ACC112 (cell line): ENCODE results near the gene SLC22A31.

ENCODE experiments used
- H2AFZ ChIP-seq: fragments of 200-600 bp; sonication (generic); one replicate; pipeline ENCODE4 v1.6.0; 2017; ENCODE audit warnings: antibody characterized with exemption, low read length; ENCODE audit not compliant: unreplicated experiment
- H3K27ac ChIP-seq: fragments of 200-600 bp; sonication (generic); 2 replicates; pipeline ENCODE4 v1.5.1; 2014; ENCODE audit warnings: low read depth, mild to moderate bottlenecking, antibody characterized with exemption, low read length, moderate library complexity
- H3K27me3 ChIP-seq: fragments of 200-600 bp; sonication (generic); 2 replicates; pipeline ENCODE4 v1.6.1; 2014; ENCODE audit warnings: mild to moderate bottlenecking, antibody characterized with exemption, low read length, moderate library complexity, mixed read lengths; ENCODE audit not compliant: insufficient read depth
- H3K36me3 ChIP-seq: fragments of 200-600 bp; sonication (generic); 2 replicates; pipeline ENCODE4 v1.6.1; 2016; ENCODE audit warnings: mild to moderate bottlenecking, antibody characterized with exemption, low read length, moderate library complexity, mixed read lengths; ENCODE audit not compliant: insufficient read depth
- H3K4me1 ChIP-seq: fragments of 200-600 bp; sonication (generic); one replicate; pipeline ENCODE4 v1.6.1; 2016; ENCODE audit warnings: low read length, mixed read lengths; ENCODE audit not compliant: insufficient read depth, unreplicated experiment, control insufficient read depth
- H3K4me3 ChIP-seq: fragments of 200-600 bp; sonication (generic); 2 replicates; pipeline ENCODE4 v1.5.1; 2014; ENCODE audit warnings: mild to moderate bottlenecking, low read depth, low read length
- H3K79me2 ChIP-seq: fragments of 200-600 bp; sonication (generic); one replicate; pipeline ENCODE4 v1.6.0; 2016; ENCODE audit warnings: low read length; ENCODE audit not compliant: control insufficient read depth, unreplicated experiment, insufficient read depth

SLC22A31 gene

GRCh38 chr16:89176147-89176690 lies 24.1 kb downstream of the SLC22A31 start:
- H3K27me3 ChIP-seq, result no peaks in the 10 kb centered on the region
- no peaks in the 10 kb centered on the region for H3K79me2 ChIP-seq
- no peaks in the 10 kb centered on the region for H3K4me1 ChIP-seq
- H3K4me3 ChIP-seq, result no peak overlapping the region
- H3K36me3 ChIP-seq, result no peaks in the 10 kb centered on the region
- no peak overlapping the region for H3K27ac ChIP-seq
- no peak overlapping the region for H2AFZ ChIP-seq

- Histone ChIP-seq H3K4me3 (no peak overlapping the region), H3K27ac (no peak overlapping the region), H3K79me2 (no peaks in the 10 kb centered on the region), H3K27me3 (peaks cover 6% of the 10 kb centered on the region), H3K4me1 (no peaks in the 10 kb centered on the region), H3K36me3 (no peaks in the 10 kb centered on the region), H2AFZ (no peak overlapping the region)
These were observed 24.8 kb downstream of the SLC22A31 start for GRCh38 chr16:89175280-89176146.

GRCh38 chr16:89174877-89175276 lies 25.5 kb downstream of the SLC22A31 start:
- H3K4me1 ChIP-seq, result no peaks in the 10 kb centered on the region
- peaks cover 12% of the 10 kb centered on the region for H3K27me3 ChIP-seq
- H3K27ac ChIP-seq, result no peak overlapping the region
- H2AFZ ChIP-seq, result no peak overlapping the region
- no peaks in the 10 kb centered on the region for H3K36me3 ChIP-seq
- no peak overlapping the region for H3K4me3 ChIP-seq
- no peaks in the 10 kb centered on the region for H3K79me2 ChIP-seq

- H3K27me3 ChIP-seq, result peaks cover 15% of the 10 kb centered on the region
- no peak overlapping the region for H2AFZ ChIP-seq
- H3K27ac ChIP-seq, result no peak overlapping the region
- no peaks in the 10 kb centered on the region for H3K79me2 ChIP-seq
- H3K4me3 ChIP-seq, result no peak overlapping the region
- no peaks in the 10 kb centered on the region for H3K36me3 ChIP-seq
- no peaks in the 10 kb centered on the region for H3K4me1 ChIP-seq
These were observed 26.1 kb downstream of the SLC22A31 start for GRCh38 chr16:89174055-89174827.

- H3K27me3 ChIP-seq, result peaks cover 15% of the 10 kb centered on the region
- no peaks in the 10 kb centered on the region for H3K36me3 ChIP-seq
- H3K27ac ChIP-seq, result no peak overlapping the region
- H3K4me1 ChIP-seq, result no peaks in the 10 kb centered on the region
- no peak overlapping the region for H3K4me3 ChIP-seq
- no peaks in the 10 kb centered on the region for H3K79me2 ChIP-seq
- H2AFZ ChIP-seq, result no peak overlapping the region
These were observed 27.0 kb downstream of the SLC22A31 start for GRCh38 chr16:89173174-89173921.

- Histone ChIP-seq H3K27ac (no peak overlapping the region), H3K36me3 (no peaks in the 10 kb centered on the region), H3K4me1 (no peaks in the 10 kb centered on the region), H3K27me3 (peaks cover 15% of the 10 kb centered on the region), H2AFZ (no peak overlapping the region), H3K79me2 (no peaks in the 10 kb centered on the region), H3K4me3 (no peak overlapping the region)
These were observed 27.7 kb downstream of the SLC22A31 start for GRCh38 chr16:89172528-89173173.

GRCh38 chr16:89172171-89172527 lies 28.2 kb downstream of the SLC22A31 start:
- H2AFZ ChIP-seq, result no peak overlapping the region
- no peaks in the 10 kb centered on the region for H3K79me2 ChIP-seq
- H3K27me3 ChIP-seq, result peaks cover 15% of the 10 kb centered on the region
- no peaks in the 10 kb centered on the region for H3K36me3 ChIP-seq
- no peak overlapping the region for H3K27ac ChIP-seq
- H3K4me3 ChIP-seq, result no peak overlapping the region
- H3K4me1 ChIP-seq, result peaks cover 2% of the 10 kb centered on the region

- Histone ChIP-seq H3K27me3 (peaks cover 15% of the 10 kb centered on the region), H3K4me1 (peaks cover 9% of the 10 kb centered on the region), H3K79me2 (no peaks in the 10 kb centered on the region), H3K27ac (no peak within 1 kb of the TSS), H2AFZ (no peak within 1 kb of the TSS), H3K4me3 (peak within 1 kb of the TSS; percentile 5; the same call in 1 of the 2 replicates), H3K36me3 (no peaks in the 10 kb centered on the region)
These were observed 28.8 kb downstream of the SLC22A31 start, which contains the start of gene CDH15 for GRCh38 chr16:89171216-89172170. TSS of gene CDH15 (plus strand) at chr16:89171748. CDS start at chr16:89171832, 84 bp downstream.

- Histone ChIP-seq H3K27me3 (peaks cover 15% of the 10 kb centered on the region), H3K79me2 (no peaks in the 10 kb centered on the region), H3K36me3 (no peaks in the 10 kb centered on the region), H3K4me3 (no peak overlapping the region), H3K4me1 (peaks cover 9% of the 10 kb centered on the region), H2AFZ (no peak overlapping the region), H3K27ac (no peak overlapping the region)
These were observed 29.8 kb downstream of the SLC22A31 start for GRCh38 chr16:89170346-89171215.
